Sigmoid colon (tissue), 7 donors: Measurements from ENCODE around the gene ANKH. TPM values are rescaled to one million over a fixed set of nuclear protein-coding genes. Genes with fewer than 3 reads are reported as not detected.
"Not testable (repeated sequence)": the region's sequence is repeated elsewhere in the genome, so short reads cannot be mapped to it uniquely, and the experiment has no call there.

Source experiments
- DNase-seq: peaks from one replicate; pipeline ENCODE4 v3.0.0-alpha.2; 2019
- H3K27ac ChIP-seq, 4 donors: fragments of 200-600 bp; sonication (generic); one replicate each; pipeline ENCODE4 v1.5.1; 2016 to 2019; ENCODE audit warnings: mild to moderate bottlenecking in 1 of 4
- H3K27me3 ChIP-seq, 3 donors: fragments of 200-600 bp; sonication (generic); one replicate each; pipeline ENCODE4 v1.5.1; 2019; ENCODE audit warnings: mild to moderate bottlenecking in 1 of 3
- H3K36me3 ChIP-seq, 4 donors: fragments of 200-600 bp; sonication (generic); one replicate each; pipeline ENCODE4 v1.5.1; 2016 to 2019
- H3K4me1 ChIP-seq, 4 donors: fragments of 200-600 bp; sonication (generic); one replicate each; pipeline ENCODE4 v1.5.1; 2017 to 2019
- H3K4me3 ChIP-seq, 4 donors: fragments of 200-600 bp; sonication (generic); one replicate each; pipeline ENCODE4 v1.5.1; 2017 to 2019; ENCODE audit warnings: mild to moderate bottlenecking in 2 of 4, moderate library complexity in 1 of 4
- H3K9me3 ChIP-seq, 4 donors: fragments of 200-600 bp in 3 of 4; sonication (generic) in 3 of 4; one replicate each; pipeline versions ENCODE4 v1.5.1 to v1.6.1; 2013 to 2019
- CTCF ChIP-seq, 4 experiments: fragments of 450-650 bp in 3 of 4; fragments of 200-600 bp in 1 of 4; IDR thresholded peaks; one replicate each; pipeline ENCODE4 v1.5.1; 2016 to 2019; ENCODE audit warnings: antibody characterized with exemption in 4 of 4, mild to moderate bottlenecking in 3 of 4, moderate library complexity in 2 of 4
- EP300 ChIP-seq, 4 donors: sonication (generic); formaldehyde crosslinking; IDR thresholded peaks; one replicate each; pipeline ENCODE4 v1.6.1; 2017; ENCODE audit warnings: antibody characterized with exemption in 4 of 4
- POLR2A ChIP-seq, 2 donors: fragments of 450-650 bp; IDR thresholded peaks; one replicate each; pipeline ENCODE4 v1.6.1; 2016; ENCODE audit warnings: antibody characterized with exemption in 2 of 2, mild to moderate bottlenecking in 2 of 2, moderate library complexity in 2 of 2
- POLR2AphosphoS5 ChIP-seq, 4 donors: sonication (generic); formaldehyde crosslinking; IDR thresholded peaks; one replicate each; pipeline ENCODE4 v1.6.1; 2017; ENCODE audit warnings: antibody characterized with exemption in 4 of 4
- WGBS, 2 donors: extraction: QIAGEN DNeasy Blood & Tissue Kit; methylation state at CpG; one replicate each; pipeline ENCODE4 v1.1.7; 2013; 5-methylcytosine and 5-hydroxymethylcytosine counted together
- intact Hi-C: fragments of 100-400 bp; cut with DNase I; formaldehyde crosslinking; loops from one replicate; pipeline ENCODE4 v1.15.1; 2023
- polyA plus RNA-seq, 3 donors: library from polyadenylated mRNA; stranded (reverse); fragments of 200-250 nt; gene quantifications; one replicate each; pipeline ENCODE4 v1.2.3, GENCODE V29; 2013
- total RNA-seq, 4 donors: library from RNA; depleted of rRNA; stranded (reverse); fragments of >200 nt; gene quantifications; one replicate each; pipeline ENCODE4 v1.1.0, GENCODE V29; 2016
- donor health status: healthy with polysubstance abuse.
- donor health status: Bipolar disorder and iron deficiency.
- donor health status: healthy.

Gene ANKH
- total and polyA plus RNA-seq, 7 donors, result 16.4 to 49.9 (median 24.7) TPM

- Histone ChIP-seq H3K27me3 (no peaks in the 10 kb centered on the region), H3K9me3 (no peaks in the 10 kb centered on the region), H3K36me3 (no peaks in the 10 kb centered on the region), H3K27ac (no peak overlapping the region), H3K4me3 (no peak overlapping the region), H3K4me1 (no peaks in the 10 kb centered on the region)
- TF ChIP-seq CTCF (IDR thresholded peaks at IDR 0.05), result no peak
- TF ChIP-seq POLR2A (IDR thresholded peaks at IDR 0.05), result no peak
- no peak for TF ChIP-seq POLR2AphosphoS5 (IDR thresholded peaks at IDR 0.05)
- DNase-seq, result no peak
- intact Hi-C loops, result no loop called here
- 94% methylated on average over 3 of the region's 3 CpGs for WGBS, 2 donors
Measured at GRCh38 chr5:14840624-14841023, 31.0 kb downstream of the ANKH start.

- Histone ChIP-seq H3K4me1 (no peaks in the 10 kb centered on the region), H3K4me3 (no peak overlapping the region), H3K27me3 (no peaks in the 10 kb centered on the region), H3K27ac (no peak overlapping the region), H3K36me3 (no peaks in the 10 kb centered on the region), H3K9me3 (no peaks in the 10 kb centered on the region)
- no peak for TF ChIP-seq EP300 (IDR thresholded peaks at IDR 0.05)
- TF ChIP-seq CTCF (IDR thresholded peaks at IDR 0.05), result no peak
- no peak for TF ChIP-seq POLR2AphosphoS5 (IDR thresholded peaks at IDR 0.05)
- no peak for TF ChIP-seq POLR2A (IDR thresholded peaks at IDR 0.05)
- no peak for DNase-seq
- intact Hi-C loops, result no loop called here
- 87 to 92% methylated on average over 15 of the region's 15 CpGs for WGBS, 2 donors
Measured at GRCh38 chr5:14838396-14839319, 32.9 kb downstream of the ANKH start.

GRCh38 chr5:14837423-14838122 lies 34.0 kb downstream of the ANKH start:
- H3K36me3 ChIP-seq, intact Hi-C loops: not testable (repeated sequence)
- WGBS, 2 donors, result 96 to 97% methylated on average over 5 of the region's 7 CpGs

GRCh38 chr5:14834584-14835550 lies 36.7 kb downstream of the ANKH start:
- H3K4me1 ChIP-seq, result no peaks in the 10 kb centered on the region
- WGBS, 2 donors, result 88 to 91% methylated on average over 11 of the region's 11 CpGs
- H3K4me3 ChIP-seq, result no peak overlapping the region
- no peaks in the 10 kb centered on the region for H3K36me3 ChIP-seq
- H3K27me3 ChIP-seq, result no peaks in the 10 kb centered on the region
- intact Hi-C loops, result no loop called here
- no peak for DNase-seq
- no peaks in the 10 kb centered on the region for H3K9me3 ChIP-seq
- no peak for TF ChIP-seq POLR2A (IDR thresholded peaks at IDR 0.05)
- no peak for TF ChIP-seq POLR2AphosphoS5 (IDR thresholded peaks at IDR 0.05)
- no peak for TF ChIP-seq EP300 (IDR thresholded peaks at IDR 0.05)
- no peak for TF ChIP-seq CTCF (IDR thresholded peaks at IDR 0.05)
- H3K27ac ChIP-seq, result no peak overlapping the region

More at GRCh38 chr5:14837423-14838122, 34.0 kb downstream of the ANKH start:
- H3K27ac ChIP-seq, H3K4me1 ChIP-seq, H3K27me3 ChIP-seq, H3K9me3 ChIP-seq, H3K4me3 ChIP-seq, DNase-seq: not testable (repeated sequence)
